PC-3 (cell line): ENCODE results near the gene CPLX1.

Experiments
- EZH2 ChIP-seq: fragments of 300-600 bp; sonication (generic); IDR thresholded peaks from one replicate; pipeline ENCODE4 v1.6.1; 2017; ENCODE audit warnings: antibody characterized with exemption, mild to moderate bottlenecking, low read length; ENCODE audit not compliant: unreplicated experiment
- EZH2phosphoT487 ChIP-seq: fragments of 300-600 bp; sonication (generic); IDR thresholded peaks from 2 replicates; pipeline ENCODE4 v1.6.1; 2018; ENCODE audit warnings: mild to moderate bottlenecking, antibody characterized with exemption, low read length, borderline replicate concordance
- TF ChIP-seq, protein P1 (sequence below): fragments of 300-600 bp; sonication (generic); conservative IDR thresholded peaks from 2 replicates; pipeline ENCODE4 v1.5.1; 2017; ENCODE audit warnings: antibody characterized with exemption, low read depth, mild to moderate bottlenecking, low read length

DNA sequence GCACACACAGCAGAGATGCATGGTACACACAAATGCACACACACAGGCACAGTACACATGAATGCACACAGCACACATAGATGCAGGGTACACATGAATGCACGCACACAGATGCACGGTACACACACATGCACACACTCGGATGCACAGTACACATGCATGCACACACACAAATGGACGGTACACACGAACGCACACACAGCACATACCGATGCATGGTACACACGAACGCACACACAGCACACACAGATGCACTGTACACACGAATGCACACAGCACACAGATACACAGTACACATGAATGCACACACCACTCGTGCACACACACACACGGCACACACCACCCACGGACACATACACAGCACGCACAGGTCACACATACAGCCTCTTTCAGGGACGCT is 43.8 kb upstream of the CPLX1 start:
- TF ChIP-seq, protein P1, sequence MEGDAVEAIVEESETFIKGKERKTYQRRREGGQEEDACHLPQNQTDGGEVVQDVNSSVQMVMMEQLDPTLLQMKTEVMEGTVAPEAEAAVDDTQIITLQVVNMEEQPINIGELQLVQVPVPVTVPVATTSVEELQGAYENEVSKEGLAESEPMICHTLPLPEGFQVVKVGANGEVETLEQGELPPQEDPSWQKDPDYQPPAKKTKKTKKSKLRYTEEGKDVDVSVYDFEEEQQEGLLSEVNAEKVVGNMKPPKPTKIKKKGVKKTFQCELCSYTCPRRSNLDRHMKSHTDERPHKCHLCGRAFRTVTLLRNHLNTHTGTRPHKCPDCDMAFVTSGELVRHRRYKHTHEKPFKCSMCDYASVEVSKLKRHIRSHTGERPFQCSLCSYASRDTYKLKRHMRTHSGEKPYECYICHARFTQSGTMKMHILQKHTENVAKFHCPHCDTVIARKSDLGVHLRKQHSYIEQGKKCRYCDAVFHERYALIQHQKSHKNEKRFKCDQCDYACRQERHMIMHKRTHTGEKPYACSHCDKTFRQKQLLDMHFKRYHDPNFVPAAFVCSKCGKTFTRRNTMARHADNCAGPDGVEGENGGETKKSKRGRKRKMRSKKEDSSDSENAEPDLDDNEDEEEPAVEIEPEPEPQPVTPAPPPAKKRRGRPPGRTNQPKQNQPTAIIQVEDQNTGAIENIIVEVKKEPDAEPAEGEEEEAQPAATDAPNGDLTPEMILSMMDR, result no peak
- no peak for TF ChIP-seq EZH2
- no peak for TF ChIP-seq EZH2phosphoT487
